ENCODE data around the gene CRYBG3. TPM values are rescaled to one million over a fixed set of nuclear protein-coding genes. Genes with fewer than 3 reads are reported as not detected.

Gene CRYBG3
- total and polyA plus RNA-seq, 2 of the 13 experiments (the other 11 are each of a cell fraction or from before 2014, with no cell fraction given), result 3.8 to 15.9 TPM

GRCh38 chr3:97821287-97821773 is 481 bp upstream of the CRYBG3 start (continued):
- peak; percentile 4; the same call in 1 of the 2 replicates for TF ChIP-seq ARID5B (CRISPR knock-in tag; IDR thresholded peaks at IDR 0.05)
- TF ChIP-seq ZNF512B (CRISPR knock-in tag; IDR thresholded peaks at IDR 0.05; ENCODE audit: borderline replicate concordance), result peak; percentile 26; the same call in 1 of the 2 replicates
- TF ChIP-seq ZFY (CRISPR knock-in tag; IDR thresholded peaks at IDR 0.05), result no peak
- TF ChIP-seq ATF5 (CRISPR knock-in tag; IDR thresholded peaks at IDR 0.05; ENCODE audit: low read depth), result 0 out of 2 replicates have a peak, but pooled peaks have one; percentile 0
- TF ChIP-seq CTCF (CRISPR knock-in tag; IDR thresholded peaks at IDR 0.05), result no peak
- no peak for TF ChIP-seq GRHL1 (CRISPR knock-in tag; conservative IDR thresholded peaks at IDR 0.05)
- peak; percentile 29; the same call in 1 of the 2 replicates for TF ChIP-seq FOXC1 (CRISPR knock-in tag; IDR thresholded peaks at IDR 0.05; ENCODE audit: borderline replicate concordance)
- no peak for TF ChIP-seq ZNF7 (CRISPR knock-in tag; IDR thresholded peaks at IDR 0.05)
- 0 out of 2 replicates have a peak, but pooled peaks have one; percentile 21 for TF ChIP-seq XBP1 (CRISPR knock-in tag; IDR thresholded peaks at IDR 0.05)
- TF ChIP-seq FOXO4 (CRISPR knock-in tag; conservative IDR thresholded peaks at IDR 0.05), result 0 out of 2 replicates have a peak, but pooled peaks have one; percentile 21
- TF ChIP-seq POGZ (CRISPR knock-in tag; IDR thresholded peaks at IDR 0.05), result no peak
- TF ChIP-seq IKZF4 (CRISPR knock-in tag; IDR thresholded peaks at IDR 0.05; ENCODE audit: borderline replicate concordance, low read depth, not compliant biosample characterization), result no peak
- TF ChIP-seq JARID2 (CRISPR knock-in tag; IDR thresholded peaks at IDR 0.05; ENCODE audit: insufficient replicate concordance), result no peak
- TF ChIP-seq SMAD1 (CRISPR knock-in tag; IDR thresholded peaks at IDR 0.05; ENCODE audit: borderline replicate concordance, low read depth), result 0 out of 2 replicates have a peak, but pooled peaks have one; percentile 1
- TF ChIP-seq CREBL2 (CRISPR knock-in tag; IDR thresholded peaks at IDR 0.05; ENCODE audit: borderline replicate concordance), result 0 out of 2 replicates have a peak, but pooled peaks have one; percentile 19
